ENCODE data around the gene PRKG1. TPM values are rescaled to one million over a fixed set of nuclear protein-coding genes. Genes with fewer than 3 reads are reported as not detected.

The PRKG1 gene
- total RNA-seq, 1 experiment from 2014 or later = 10.4 TPM

GRCh38 chr10:51076299-51076841, 2.1 kb downstream of the PRKG1 start:
- no peaks in the 10 kb centered on the region for H3K79me1 ChIP-seq (ENCODE audit: insufficient read depth, low read depth, low read length, poor library complexity, severe bottlenecking)
- H3K27me3 ChIP-seq (ENCODE audit: insufficient read depth, low read length) = no peaks in the 10 kb centered on the region; the same call in 1 of the 2 replicates
- no peak overlapping the region for H3K23ac ChIP-seq (ENCODE audit: insufficient read length, low read depth, low read length)
- H2BK12ac ChIP-seq (ENCODE audit: insufficient read length, low read depth, low read length) = no peak overlapping the region
- no peak for TF ChIP-seq CTCF (conservative IDR thresholded peaks at IDR 0.05)
- no peak overlapping the region for H2AFZ ChIP-seq (ENCODE audit: low read length)
- no peaks in the 10 kb centered on the region for H3K9me3 Mint-ChIP-seq
- H3K4me1 ChIP-seq (ENCODE audit: insufficient read depth, low read length) = peaks cover 16% of the 10 kb centered on the region
- H3K9me3 ChIP-seq (ENCODE audit: control insufficient read depth, low read depth, low read length) = no peaks in the 10 kb centered on the region
- H3T11ph ChIP-seq (ENCODE audit: low read length) = no peak overlapping the region
- H2BK15ac ChIP-seq (ENCODE audit: low read depth, low read length) = no peak overlapping the region
- no peak overlapping the region for H3K27ac ChIP-seq (ENCODE audit: insufficient read length, low read depth, low read length)
- H3K23me2 ChIP-seq (ENCODE audit: insufficient read length, low read depth, low read length, poor library complexity, severe bottlenecking) = peaks cover 17% of the 10 kb centered on the region
- H3K27ac Mint-ChIP-seq = no peak overlapping the region; a peak in 1 of 7 replicates
- H3K4me3 Mint-ChIP-seq = peak overlapping the region in 1 of 2 experiments; percentile 28; a peak in 3 of 5 replicates
- no peak overlapping the region for H4K8ac ChIP-seq (replicated peaks; ENCODE audit: insufficient read length, low read depth, low read length)
- no peak overlapping the region for H4K91ac ChIP-seq (ENCODE audit: insufficient read length, low read depth, low read length)
- DNase-seq = no peak
- H2BK5ac ChIP-seq (ENCODE audit: insufficient read length, low read length) = no peak overlapping the region
- H2BK120ac ChIP-seq (ENCODE audit: low read depth, low read length, poor library complexity, severe bottlenecking) = no peak overlapping the region
- H3K36me3 Mint-ChIP-seq (ENCODE audit: insufficient read depth in 1 of 3, low read depth in 3 of 3) = no peaks in the 10 kb centered on the region; a peak in 1 of 7 replicates
- WGBS (ENCODE audit: extremely low coverage, insufficient read length, low lambda C conversion rate) = no CpG with 5 or more reads among the region's 3 CpGs
- no peak overlapping the region for H3K18ac ChIP-seq (ENCODE audit: insufficient read length, low read depth, low read length)
- H2BK20ac ChIP-seq (ENCODE audit: low read depth, low read length, poor library complexity, severe bottlenecking) = no peak overlapping the region
- no peaks in the 10 kb centered on the region for H4K20me1 ChIP-seq (ENCODE audit: control insufficient read depth, insufficient read depth, insufficient read length)
- H3K9ac ChIP-seq (ENCODE audit: extremely low read depth, insufficient read length, low read length) = no peak overlapping the region
- peaks cover 38% of the 10 kb centered on the region for H3K27me3 Mint-ChIP-seq (ENCODE audit: low read depth)
- no peak overlapping the region for H3K4ac ChIP-seq (ENCODE audit: low read depth, low read length)
- peaks cover 44 to 54% of the 10 kb centered on the region in 2 experiments for H3K4me1 Mint-ChIP-seq
- no peak overlapping the region for H2AK5ac ChIP-seq (ENCODE audit: insufficient read length, low read length)
- H4K5ac ChIP-seq (ENCODE audit: insufficient read length, low read depth, low read length) = no peak overlapping the region
- no peak overlapping the region for H3K56ac ChIP-seq (ENCODE audit: insufficient read length, low read depth, low read length)
- H3K79me2 ChIP-seq (ENCODE audit: insufficient read depth, low read length) = peaks cover under 1% of the 10 kb centered on the region; the same call in 1 of the 2 replicates
- H3K4me2 ChIP-seq (ENCODE audit: insufficient read depth, insufficient read length, low read length) = peak overlapping the region; percentile 78
- H3K14ac ChIP-seq (ENCODE audit: insufficient read depth, low read length) = no peak overlapping the region

Measured in H9 (cell line).